Keratinocyte (primary cell): ENCODE measurements around the gene SOHLH2. TPM values are rescaled to one million over a fixed set of nuclear protein-coding genes. Genes with fewer than 3 reads are reported as not detected.

Source experiments
- DNase-seq: peaks from one replicate; pipeline ENCODE4 v3.0.0-alpha.2; 2011; ENCODE audit warnings: low read depth, missing footprints, low spot score
- FAIRE-seq: peaks from 2 replicates; lab custom pipeline; 2011; peaks lifted over from hg19 to GRCh38; lab: Jason Lieb, UNC
- H2AFZ ChIP-seq: 2 replicates; pipeline ENCODE4 v1.6.0; 2012; ENCODE audit warnings: low read length, control low read depth, inconsistent platforms; ENCODE audit not compliant: control insufficient read depth
- H3K27ac ChIP-seq: 2 replicates; pipeline ENCODE4 v1.5.1; 2011; ENCODE audit warnings: low read length; ENCODE audit not compliant: control insufficient read depth, insufficient read depth
- H3K27me3 ChIP-seq: 3 replicates; pipeline ENCODE4 v1.6.0; 2011; ENCODE audit warnings: low read length; ENCODE audit not compliant: control insufficient read depth, insufficient read depth; ENCODE audit errors: extremely low read depth
- H3K36me3 ChIP-seq, 2 experiments: 2 replicates in 1 of 2; 3 replicates in 1 of 2; pipeline ENCODE4 v1.5.1; 2011; ENCODE audit warnings: low read length in 2 of 2, mild to moderate bottlenecking in 1 of 2; ENCODE audit not compliant: control insufficient read depth in 2 of 2, insufficient read depth in 2 of 2; ENCODE audit errors: extremely low read depth in 1 of 2
- H3K4me1 ChIP-seq: 3 replicates; pipeline ENCODE4 v1.5.1; 2011; ENCODE audit warnings: low read length; ENCODE audit not compliant: control insufficient read depth, insufficient read depth; ENCODE audit errors: extremely low read depth
- H3K4me2 ChIP-seq: 3 replicates; pipeline ENCODE4 v1.6.0; 2011; ENCODE audit warnings: low read depth, low read length; ENCODE audit not compliant: control insufficient read depth, insufficient read depth; ENCODE audit errors: extremely low read depth
- H3K4me3 ChIP-seq, 3 experiments: fragments of 200-600 bp in 1 of 3; sonication (generic) in 1 of 3; 2 replicates in 2 of 3; 3 replicates in 1 of 3; pipeline ENCODE4 v1.5.1; 2011 to 2016; ENCODE audit warnings: low read length in 3 of 3, mild to moderate bottlenecking in 3 of 3, control low read depth in 2 of 3, inconsistent platforms in 1 of 3, low read depth in 1 of 3, mixed read lengths in 1 of 3, mixed run types in 1 of 3, moderate library complexity in 1 of 3; ENCODE audit not compliant: control insufficient read depth in 2 of 3, insufficient read depth in 2 of 3; ENCODE audit errors: extremely low read depth in 1 of 3
- H3K79me2 ChIP-seq: 2 replicates; pipeline ENCODE4 v1.6.0; 2012; ENCODE audit warnings: low read length; ENCODE audit not compliant: control insufficient read depth, insufficient read depth
- H3K9ac ChIP-seq: 3 replicates; pipeline ENCODE4 v1.6.0; 2011; ENCODE audit warnings: low read length; ENCODE audit not compliant: control insufficient read depth, insufficient read depth; ENCODE audit errors: extremely low read depth
- H3K9me1 ChIP-seq: 3 replicates; pipeline ENCODE4 v1.6.0; 2011; ENCODE audit warnings: low read length; ENCODE audit not compliant: control insufficient read depth, insufficient read depth; ENCODE audit errors: extremely low read depth
- H3K9me3 ChIP-seq: 2 replicates; pipeline ENCODE4 v1.5.1; 2012; ENCODE audit warnings: low read depth, low read length; ENCODE audit not compliant: control insufficient read depth
- H4K20me1 ChIP-seq: 3 replicates; pipeline ENCODE4 v1.6.0; 2011; ENCODE audit warnings: low read length; ENCODE audit not compliant: control insufficient read depth, insufficient read depth; ENCODE audit errors: extremely low read depth
- CTCF ChIP-seq, 3 experiments: IDR thresholded peaks in 1 of 3; conservative IDR thresholded peaks in 1 of 3; optimal IDR thresholded peaks in 1 of 3; 2 replicates in 2 of 3; 3 replicates in 1 of 3; pipeline versions ENCODE3 to v1.5.1; 2011; ENCODE audit warnings: low read length in 3 of 3, mild to moderate bottlenecking in 3 of 3, moderate library complexity in 2 of 3, control low read depth in 1 of 3, inconsistent platforms in 1 of 3; ENCODE audit not compliant: insufficient read depth in 2 of 3; ENCODE audit errors: extremely low read depth in 1 of 3
- EZH2 ChIP-seq: IDR thresholded peaks from one replicate; pipeline ENCODE4 v1.6.1; 2012; ENCODE audit warnings: inconsistent platforms, mild to moderate bottlenecking, low read length, moderate library complexity
- dilution Hi-C: fragments of 300-500 bp; cut with MboI; formaldehyde crosslinking; loops from one replicate; pipeline ENCODE4 v1.7.0; 2020; ENCODE audit warnings: low sequenced_read_pairs; ENCODE audit not compliant: extremely low pct_ligation_motif_present
- polyA plus RNA-seq, 5 experiments: library from polyadenylated mRNA; depleted of rRNA in 3 of 5; stranded (reverse) in 3 of 5; stranded (forward) in 1 of 5; unstranded in 1 of 5; fragments of >200 nt; gene quantifications; 1 replicate in 1 of 5; 2 replicates in 3 of 5; 3 replicates in 1 of 5; pipeline versions ENCODE4 v1.2.1 to v1.2.3, GENCODE V29; 2011 to 2012; ENCODE audit warnings: missing spikeins in 2 of 5, low read depth in 1 of 5, low replicate concordance in 1 of 5

The SOHLH2 gene
- polyA plus RNA-seq, 1 donor (not counting 4 experiments of a cell fraction or from before 2014, with no cell fraction given) = not detected

- H4K20me1 ChIP-seq = no peaks in the 10 kb centered on the region
- dilution Hi-C loops = no loop called here
- FAIRE-seq (no peak), DNase-seq (no peak)
- no peaks in the 10 kb centered on the region for H3K79me2 ChIP-seq
- no peak for TF ChIP-seq CTCF (optimal IDR thresholded peaks at IDR 0.05 in 1 of 3, IDR thresholded peaks at IDR 0.05 in 1 of 3, conservative IDR thresholded peaks at IDR 0.05 in 1 of 3; ENCODE audit: extremely low read depth in 1 of 3, insufficient read depth in 2 of 3, low read length in 3 of 3)
- no peak for TF ChIP-seq EZH2
- H3K27me3 ChIP-seq = peaks cover 23% of the 10 kb centered on the region
- no peak overlapping the region for H3K9ac ChIP-seq
- no peak overlapping the region for H3K27ac ChIP-seq
- no peaks in the 10 kb centered on the region for H3K36me3 ChIP-seq
- no peak overlapping the region for H2AFZ ChIP-seq
- no peaks in the 10 kb centered on the region for H3K9me1 ChIP-seq
- no peaks in the 10 kb centered on the region for H3K4me1 ChIP-seq
- no peaks in the 10 kb centered on the region for H3K9me3 ChIP-seq
- no peak overlapping the region for H3K4me2 ChIP-seq
- H3K4me3 ChIP-seq = no peak overlapping the region
Measured at GRCh38 chr13:36126491-36126890, 87.9 kb downstream of the SOHLH2 start.

DNA sequence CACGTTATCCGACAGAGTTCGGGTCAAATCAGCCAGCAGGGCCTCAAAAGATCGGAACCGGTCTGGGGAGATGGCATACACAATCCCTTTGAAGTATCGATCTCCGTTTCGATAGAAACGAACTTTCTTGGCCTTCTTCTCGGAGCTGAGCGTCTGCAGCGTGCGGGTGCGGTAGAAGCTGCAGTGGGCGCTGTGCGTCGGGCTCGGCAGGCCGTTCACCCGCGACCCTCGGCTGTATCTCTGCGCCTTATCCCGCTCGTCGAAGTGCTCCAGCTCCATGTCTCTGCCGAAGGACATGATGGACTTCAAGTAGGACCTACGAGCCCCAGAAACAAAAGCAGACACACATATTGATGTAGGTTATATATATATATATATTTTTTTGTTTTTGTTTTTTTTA lies 88.5 kb downstream of the SOHLH2 start:
- H3K4me1 ChIP-seq = no peaks in the 10 kb centered on the region
- no peak overlapping the region for H3K9ac ChIP-seq
- H3K27me3 ChIP-seq = peaks cover 19% of the 10 kb centered on the region
- no peaks in the 10 kb centered on the region for H4K20me1 ChIP-seq
- TF ChIP-seq EZH2 = no peak
- TF ChIP-seq CTCF (optimal IDR thresholded peaks at IDR 0.05 in 1 of 3, IDR thresholded peaks at IDR 0.05 in 1 of 3, conservative IDR thresholded peaks at IDR 0.05 in 1 of 3; ENCODE audit: extremely low read depth in 1 of 3, insufficient read depth in 2 of 3, low read length in 3 of 3) = no peak
- H3K27ac ChIP-seq = no peak overlapping the region
- no peaks in the 10 kb centered on the region for H3K79me2 ChIP-seq
- H3K36me3 ChIP-seq = no peaks in the 10 kb centered on the region
- no peaks in the 10 kb centered on the region for H3K9me1 ChIP-seq
- DNase-seq (no peak), FAIRE-seq (no peak)
- dilution Hi-C loops = no loop called here
- H3K9me3 ChIP-seq = no peaks in the 10 kb centered on the region
- no peak overlapping the region for H3K4me3 ChIP-seq
- no peak overlapping the region for H3K4me2 ChIP-seq
- H2AFZ ChIP-seq = no peak overlapping the region
